Activated T-cell treated with anti-CD3 and anti-CD28 coated beads, Interleukin-2, amount 50 U/mL, for 1 hour (primary cell): ENCODE results near the gene BTF3L4.
"Not testable (repeated sequence)": the region's sequence is repeated elsewhere in the genome, so short reads cannot be mapped to it uniquely, and the experiment has no call there.

Source experiments
- DNase-seq: peaks from one replicate; pipeline ENCODE4 v3.0.0-alpha.2; 2020

Gene BTF3L4

DNA sequence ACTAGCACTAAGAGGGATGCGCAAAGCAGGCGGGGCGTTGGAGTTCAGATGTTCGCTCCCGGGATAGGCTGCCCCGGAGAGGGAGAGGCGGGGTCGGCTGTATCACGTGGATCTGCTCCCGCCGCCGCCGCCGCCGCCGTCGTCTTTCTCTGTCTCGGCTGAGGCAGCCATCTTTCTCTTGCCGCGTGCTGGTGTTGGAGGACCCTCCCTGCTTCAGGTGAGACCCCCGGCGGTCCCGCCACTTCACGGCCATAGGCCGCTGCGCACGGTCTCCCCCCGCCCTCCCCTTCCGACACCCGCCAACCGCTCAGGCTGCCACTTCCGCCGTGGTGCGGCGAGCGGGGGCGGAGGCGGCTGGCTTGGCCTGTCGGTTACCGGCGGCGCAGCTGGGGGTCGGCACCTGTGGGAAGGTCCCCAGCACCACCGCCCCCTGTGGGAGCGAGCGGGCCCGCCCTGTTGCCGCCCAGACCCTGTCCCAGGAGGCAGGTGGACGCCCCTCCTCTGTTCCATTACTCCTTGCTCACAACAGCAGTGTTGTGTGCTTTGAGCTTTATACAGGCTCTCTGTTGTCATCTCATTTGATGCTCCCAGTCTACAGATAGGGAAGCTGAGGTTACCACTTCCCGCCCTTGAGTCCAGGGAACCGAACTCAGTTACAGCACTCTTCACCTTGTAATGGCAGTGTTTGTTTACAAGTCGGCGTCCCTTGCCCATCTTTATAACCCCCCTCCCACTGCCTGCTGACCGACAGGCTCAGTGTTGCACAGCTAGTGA lies at the start of gene BTF3L4:
Gene BTF3L4, plus strand, starts transcription at position 133 of the 774 bp plus-strand sequence. CDS start 3,553 bp downstream, outside the sequence.
- peak; percentile 89 for DNase-seq

DNA sequence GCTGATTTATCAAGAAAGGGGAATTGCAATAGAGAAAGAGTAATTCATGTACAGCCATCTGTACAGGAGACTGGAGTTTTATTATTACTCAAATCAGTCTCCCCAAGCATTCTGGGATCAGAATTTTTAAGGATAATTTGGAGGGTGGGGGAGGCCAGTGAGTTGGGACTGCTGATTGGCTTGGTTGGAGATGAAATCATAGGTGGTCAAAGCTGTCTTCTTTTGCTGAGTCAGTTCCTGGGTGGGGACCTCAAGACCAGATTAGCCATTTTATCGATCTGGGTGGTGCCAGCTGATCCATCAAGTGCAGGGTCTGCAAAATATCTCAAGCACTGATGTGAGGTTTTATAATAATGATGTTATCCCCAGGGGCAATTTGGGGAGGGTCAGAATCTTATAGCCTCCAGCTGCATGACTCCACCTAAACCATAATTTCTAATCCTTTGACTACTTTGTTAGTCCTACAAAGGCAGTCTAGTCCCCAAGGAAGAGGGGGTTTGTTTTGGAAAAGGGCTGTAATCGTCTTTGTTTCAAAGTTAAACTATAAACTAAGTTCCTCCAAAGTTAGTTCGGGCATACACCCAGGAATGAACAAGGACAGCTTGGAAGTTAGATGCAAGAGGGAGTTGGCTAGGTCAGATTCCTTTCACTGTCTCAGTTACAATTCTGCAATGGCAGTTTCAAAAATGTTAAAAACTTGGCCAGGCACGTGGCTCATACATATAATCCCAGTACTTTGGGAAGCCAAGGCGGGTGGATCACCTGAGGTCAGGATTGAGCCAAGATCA lies 48.7 kb upstream of the BTF3L4 start:
- DNase-seq: no peak

- DNase-seq: no peak
Measured at GRCh38 chr1:52008071-52008809, 47.9 kb upstream of the BTF3L4 start.

- no peak for DNase-seq
Measured at GRCh38 chr1:52022133-52022532, 34.0 kb upstream of the BTF3L4 start.

- no peak for DNase-seq
Measured at GRCh38 chr1:52026278-52026677, 29.8 kb upstream of the BTF3L4 start.

GRCh38 chr1:52028328-52028727 lies 27.8 kb upstream of the BTF3L4 start:
- DNase-seq: no peak

DNA sequence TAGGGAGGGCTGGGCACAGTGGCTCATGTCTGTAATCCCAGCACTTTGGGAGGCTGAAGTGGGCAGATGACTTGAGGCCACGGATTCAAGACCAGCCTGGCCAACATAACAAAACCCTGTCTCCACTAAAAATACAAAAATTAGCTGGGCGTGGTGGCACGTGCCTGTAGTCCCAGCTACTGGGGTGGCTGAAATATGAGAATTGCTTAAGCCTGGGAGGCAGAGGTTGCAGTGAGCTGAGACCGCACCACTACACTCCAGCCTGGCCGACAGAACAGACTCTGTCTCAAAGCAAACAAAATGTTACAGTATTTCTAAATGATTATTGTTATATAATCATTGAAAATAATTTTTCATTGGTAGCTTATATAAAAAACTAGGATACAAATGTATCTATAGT lies 27.3 kb upstream of the BTF3L4 start:
- not testable (repeated sequence) for DNase-seq

GRCh38 chr1:52032124-52032784 lies 23.8 kb upstream of the BTF3L4 start:
- DNase-seq: no peak

DNA sequence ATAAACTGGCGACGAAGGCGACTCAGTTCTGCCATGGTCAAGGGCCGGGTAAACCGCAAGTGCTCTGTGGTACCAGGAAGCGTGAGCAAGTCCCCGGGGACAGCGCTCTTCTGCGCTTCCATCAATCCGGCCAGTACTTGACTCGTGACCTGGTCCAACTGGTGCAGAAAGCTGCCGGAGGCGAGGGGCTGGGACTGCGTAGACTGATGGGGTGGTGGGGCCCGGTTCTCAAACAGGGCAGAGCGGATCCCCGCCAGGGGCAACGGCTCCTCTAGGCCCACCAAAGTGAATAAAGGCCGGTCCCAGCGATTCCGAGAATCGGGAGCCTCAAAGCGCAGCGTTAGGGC lies 23.3 kb upstream of the BTF3L4 start:
- DNase-seq: no peak

GRCh38 chr1:52033190-52034049 lies 22.7 kb upstream of the BTF3L4 start, which contains the start of gene KTI12:
KTI12 (minus strand) TSS chr1:52033810; CDS start chr1:52033761, 49 bp downstream.
- peak; percentile 83 for DNase-seq

GRCh38 chr1:52034050-52034384 lies 22.1 kb upstream of the BTF3L4 start:
- DNase-seq: no peak

DNA sequence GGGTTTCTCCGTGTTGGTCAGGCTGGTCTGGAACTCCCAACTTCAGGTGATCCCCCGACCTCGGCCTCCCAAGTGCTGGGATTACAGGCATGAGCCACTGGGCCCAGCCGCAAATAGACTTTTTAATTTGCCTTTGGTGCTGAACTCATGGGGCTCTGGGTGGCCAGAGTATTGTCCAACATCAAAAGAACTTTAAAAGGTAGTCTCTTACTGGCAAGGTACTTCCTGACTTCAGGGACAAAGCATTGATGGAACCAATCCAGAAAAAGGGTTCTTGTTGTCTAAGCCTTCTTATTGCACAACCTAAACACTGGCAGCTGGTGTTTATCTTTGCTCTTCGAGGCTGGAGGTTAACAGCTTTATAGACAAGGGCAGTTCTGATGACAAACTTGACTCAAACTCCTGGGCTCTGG lies 18.7 kb upstream of the BTF3L4 start:
- no peak for DNase-seq

DNA sequence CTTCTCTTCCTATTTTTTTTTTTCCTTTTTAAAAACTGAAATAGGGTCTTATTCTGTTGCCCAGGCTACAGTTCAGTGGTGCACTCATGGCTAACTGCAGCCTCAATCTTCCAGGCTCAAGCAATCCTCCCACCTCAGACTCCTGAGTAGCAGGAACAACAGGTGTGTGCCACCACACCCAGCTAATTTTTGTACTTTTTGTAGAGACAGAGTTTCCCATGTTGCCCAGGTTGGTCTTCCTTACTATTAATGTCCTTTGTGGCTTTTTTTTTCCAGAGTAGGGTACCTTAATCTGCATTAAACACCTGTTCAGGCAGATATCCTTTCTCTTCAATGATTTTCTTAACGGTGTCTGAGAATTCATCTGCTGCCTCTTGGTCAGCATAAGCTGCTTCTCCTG lies 18.2 kb upstream of the BTF3L4 start:
- DNase-seq: no peak

- DNase-seq: no peak
Measured at GRCh38 chr1:52041551-52042185, 14.4 kb upstream of the BTF3L4 start.

DNA sequence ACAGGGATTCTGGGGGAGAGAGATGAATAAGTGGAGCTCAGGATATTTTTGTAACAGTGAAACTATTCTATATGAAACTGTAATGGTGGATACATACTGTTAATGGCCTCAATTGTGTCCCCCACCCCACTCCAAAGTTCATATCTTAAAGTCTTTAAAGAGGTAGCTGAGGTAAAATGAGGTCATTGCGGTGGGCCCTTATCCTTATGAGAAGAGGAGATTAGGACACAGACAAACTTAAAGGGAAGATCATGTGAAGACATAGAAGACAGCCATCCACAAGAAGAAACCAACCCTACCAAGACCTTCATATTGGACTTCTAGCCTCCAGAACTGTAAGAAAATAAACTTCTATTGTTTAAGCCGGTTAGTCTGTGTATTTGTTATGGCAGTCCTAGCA lies 10.9 kb upstream of the BTF3L4 start:
- DNase-seq: no peak

DNA sequence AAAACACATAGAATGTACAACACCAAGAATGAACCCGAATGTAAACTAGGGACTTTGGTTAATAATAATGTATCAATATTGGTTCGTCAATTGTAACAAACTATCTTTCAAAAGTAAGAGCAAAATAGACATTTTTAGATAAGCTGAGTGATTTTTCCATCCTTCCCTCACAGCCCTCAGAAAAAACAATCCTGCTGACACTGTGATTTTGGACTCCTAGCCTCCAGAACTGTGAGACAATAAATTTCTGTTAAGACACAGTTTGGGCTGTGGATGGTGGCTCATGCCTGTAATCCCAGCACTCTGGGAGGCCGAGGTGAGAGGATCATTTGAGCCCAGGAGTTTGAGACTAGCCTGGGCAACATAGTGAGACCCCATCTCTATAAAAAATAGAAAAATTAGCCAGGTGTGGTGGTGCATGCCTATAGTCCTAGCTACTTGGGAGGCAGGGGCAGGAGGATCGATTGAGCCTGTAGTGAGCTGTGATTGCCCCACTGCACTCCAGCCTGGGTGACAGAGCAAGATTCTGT lies 10.4 kb upstream of the BTF3L4 start:
- DNase-seq: not testable (repeated sequence)

GRCh38 chr1:52049337-52049736 lies 6.8 kb upstream of the BTF3L4 start:
- DNase-seq: not testable (repeated sequence)

GRCh38 chr1:52053862-52054261 lies 2.2 kb upstream of the BTF3L4 start:
- DNase-seq: no peak

- DNase-seq: no peak
Measured at GRCh38 chr1:52054496-52055065, 1.5 kb upstream of the BTF3L4 start.

DNA sequence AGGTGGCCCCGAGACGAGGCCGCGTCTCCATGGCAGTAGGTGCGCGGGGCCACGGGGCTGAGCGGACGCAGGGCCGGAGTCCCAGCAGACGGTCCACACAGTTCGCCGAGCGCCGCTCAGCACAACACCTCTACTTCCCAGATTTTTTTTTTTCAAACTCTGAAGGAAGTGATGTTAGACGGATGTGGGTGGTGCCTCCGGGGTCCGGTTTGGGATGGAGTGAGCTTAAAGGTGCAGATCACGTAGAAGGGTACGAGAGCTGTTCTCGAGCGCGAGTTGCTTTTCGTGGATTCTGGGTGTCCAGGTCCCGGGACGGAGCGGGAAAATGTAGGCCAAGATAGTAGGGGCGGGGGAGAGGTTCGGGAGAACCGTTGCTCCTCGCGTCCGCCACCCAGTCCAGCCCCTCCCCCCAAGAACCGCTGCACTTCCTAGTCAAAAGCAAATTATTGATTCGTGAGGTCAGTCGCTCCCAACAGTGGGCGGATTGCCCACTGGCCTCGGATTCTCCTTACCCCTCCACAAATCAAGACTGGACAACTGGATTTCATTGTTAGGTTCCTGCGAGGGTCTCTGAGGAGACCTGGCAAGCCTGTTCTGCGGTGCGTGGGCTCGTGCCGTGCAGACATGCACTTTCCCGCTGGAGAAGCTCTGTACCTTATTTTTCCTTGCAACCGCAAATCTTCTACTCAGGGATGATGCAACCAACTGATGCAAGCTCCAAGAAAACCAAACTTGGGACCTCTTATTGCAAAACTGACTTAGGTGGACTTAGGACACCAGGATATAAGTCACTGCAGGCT lies 829 bp upstream of the BTF3L4 start, which contains the start of gene TXNDC12:
Gene TXNDC12, minus strand, starts transcription at position 126 of the 800 bp plus-strand sequence. Its CDS starts 95 bp downstream, at position 31.
- DNase-seq: peak; percentile 62
